ENCODE data around the gene ATR.
A peak's percentile ranks its signal among the peaks of the same experiment; 100 is the strongest.
"Not testable (repeated sequence)": the region's sequence is repeated elsewhere in the genome, so short reads cannot be mapped to it uniquely, and the experiment has no call there.

The ATR gene

DNA sequence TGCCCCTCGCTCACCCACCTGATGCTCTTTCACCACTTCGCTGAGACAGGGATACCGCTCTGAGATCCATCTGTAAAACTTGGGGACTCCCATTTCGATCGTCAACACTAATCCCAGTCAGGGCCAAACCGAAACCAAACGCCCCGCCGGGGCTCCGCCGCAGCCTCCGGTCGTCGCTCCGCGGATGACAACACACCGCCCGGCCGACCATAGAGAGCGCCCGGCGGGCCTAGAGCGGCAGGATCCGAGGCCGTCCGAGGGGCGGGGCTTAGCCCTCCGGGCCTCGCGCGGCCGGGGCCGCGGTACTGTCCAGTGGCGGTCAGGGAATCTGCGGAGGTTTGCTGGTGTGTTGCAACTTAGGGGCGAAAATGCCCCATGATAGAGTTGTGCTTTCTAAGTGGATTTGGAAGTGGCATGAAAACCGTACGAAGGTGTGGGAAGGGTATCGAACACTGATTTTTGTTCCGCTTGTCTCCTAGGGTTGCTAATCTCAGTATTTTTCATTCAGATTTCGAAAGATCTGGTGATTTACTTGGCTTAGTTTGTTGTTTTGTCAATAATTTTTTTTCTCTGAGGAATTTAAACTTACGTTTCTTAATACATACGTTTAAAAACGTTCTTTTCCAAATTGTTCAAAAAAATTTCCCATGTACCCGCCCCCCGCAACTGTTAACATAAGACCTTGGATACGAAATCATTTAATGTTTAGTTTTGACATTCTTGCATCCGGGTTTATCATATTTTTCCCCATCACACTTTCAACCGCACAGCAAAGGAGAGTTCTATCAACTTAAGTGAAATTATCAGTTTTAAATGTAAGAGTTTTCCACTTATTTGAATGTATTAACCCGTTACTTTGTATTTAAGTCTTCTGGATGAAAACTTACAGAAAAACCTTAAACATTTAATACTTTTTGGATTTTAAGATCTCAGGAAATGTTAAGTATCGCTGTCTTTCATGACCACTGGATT lies 130.4 kb downstream of the ATR start, which contains the start of gene XRN1:
TSS of gene XRN1 (minus strand) at position 186 of the 972 bp plus-strand sequence. CDS start at position 93, 93 bp downstream.
- peak; percentile 88 for DNase-seq (ENCODE audit: low read depth)

DNA sequence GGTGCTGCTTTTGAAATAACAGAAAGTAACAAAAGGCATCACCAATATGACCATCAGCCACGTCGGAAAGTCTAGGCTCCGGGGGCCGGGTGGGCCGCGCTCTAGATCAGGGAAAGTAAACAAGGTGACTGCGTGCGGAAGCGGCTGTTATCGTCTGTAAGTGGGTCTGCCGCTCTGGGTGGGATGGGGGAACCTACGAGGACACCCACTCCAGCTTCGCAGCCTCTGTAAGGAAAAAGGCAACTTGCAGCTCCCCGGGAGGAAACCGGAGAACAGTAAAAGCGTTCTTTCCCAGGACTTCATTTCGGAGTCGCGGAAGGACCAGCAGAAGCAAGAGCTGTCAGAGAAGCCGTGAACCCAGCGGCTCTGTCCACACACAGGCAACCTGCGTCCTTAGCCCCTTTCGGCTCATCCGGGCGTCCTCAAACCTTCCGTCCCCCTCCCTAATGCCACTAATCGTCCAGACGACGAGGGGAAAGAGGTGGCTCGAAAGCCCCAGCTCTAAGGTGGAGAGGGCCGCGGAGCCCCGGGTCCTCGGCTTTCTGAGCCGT lies 131.2 kb downstream of the ATR start:
- DNase-seq (ENCODE audit: low read depth): peak; percentile 13

DNA sequence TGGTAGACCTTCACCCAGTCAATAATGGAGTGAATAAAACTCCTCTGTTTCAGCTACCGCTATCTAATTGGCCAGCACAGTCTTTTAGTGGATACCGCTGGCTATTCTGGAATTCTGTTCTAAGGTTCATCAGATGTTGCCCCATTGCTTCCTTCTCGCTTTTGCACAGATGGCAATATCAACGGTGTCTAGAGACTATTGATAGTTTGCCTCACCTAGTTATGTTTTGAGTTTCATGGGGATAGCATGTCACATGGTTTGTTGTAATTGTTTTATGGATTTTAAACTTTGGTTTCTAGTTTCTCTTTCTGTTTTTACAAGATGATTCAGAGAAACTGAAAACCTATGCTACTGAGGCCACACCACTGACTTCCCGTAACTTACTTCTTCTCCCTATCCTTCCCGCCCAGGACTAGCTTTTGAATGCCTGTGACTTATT lies 132.7 kb downstream of the ATR start:
- DNase-seq (ENCODE audit: low read depth): no peak

DNA sequence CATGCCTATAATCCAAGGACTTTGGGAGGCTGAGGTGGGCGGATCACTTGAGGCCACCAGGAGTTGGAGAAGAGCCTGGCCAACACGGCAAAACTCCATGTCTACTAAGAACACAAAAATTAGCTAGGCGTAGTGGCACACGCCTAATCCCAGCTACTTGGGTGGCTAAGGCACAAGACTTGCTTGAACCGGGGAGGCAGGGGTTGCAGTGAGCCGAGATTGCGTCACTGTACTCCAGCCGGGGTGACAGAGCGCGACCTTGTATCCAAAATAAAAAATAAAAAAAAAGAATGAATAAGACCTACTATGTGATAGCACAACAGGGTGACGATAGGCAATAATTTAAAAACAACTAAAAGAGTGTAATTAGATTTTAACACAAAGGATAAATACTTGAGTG lies 134.2 kb downstream of the ATR start:
- no peak for DNase-seq (ENCODE audit: low read depth)

DNA sequence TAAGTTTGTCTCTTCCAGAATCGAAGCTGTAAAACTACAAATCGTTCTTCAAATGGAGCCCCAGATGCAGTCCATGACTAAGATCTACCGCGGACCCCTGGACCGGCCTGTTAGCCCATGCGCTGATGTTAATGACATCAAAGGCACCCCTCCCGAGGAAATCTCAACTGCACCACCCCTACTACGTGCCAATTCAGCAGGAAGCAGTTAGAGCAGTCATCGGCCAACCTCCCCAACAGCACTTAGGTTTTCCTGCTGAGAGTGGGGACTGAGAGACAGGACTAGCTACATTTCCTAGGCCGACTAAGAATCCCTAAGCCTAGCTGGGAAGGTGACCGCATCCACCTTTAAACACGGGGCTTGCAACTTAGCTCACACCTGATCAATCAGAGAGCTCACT lies 135.5 kb downstream of the ATR start:
- DNase-seq (ENCODE audit: low read depth): not testable (repeated sequence)

DNA sequence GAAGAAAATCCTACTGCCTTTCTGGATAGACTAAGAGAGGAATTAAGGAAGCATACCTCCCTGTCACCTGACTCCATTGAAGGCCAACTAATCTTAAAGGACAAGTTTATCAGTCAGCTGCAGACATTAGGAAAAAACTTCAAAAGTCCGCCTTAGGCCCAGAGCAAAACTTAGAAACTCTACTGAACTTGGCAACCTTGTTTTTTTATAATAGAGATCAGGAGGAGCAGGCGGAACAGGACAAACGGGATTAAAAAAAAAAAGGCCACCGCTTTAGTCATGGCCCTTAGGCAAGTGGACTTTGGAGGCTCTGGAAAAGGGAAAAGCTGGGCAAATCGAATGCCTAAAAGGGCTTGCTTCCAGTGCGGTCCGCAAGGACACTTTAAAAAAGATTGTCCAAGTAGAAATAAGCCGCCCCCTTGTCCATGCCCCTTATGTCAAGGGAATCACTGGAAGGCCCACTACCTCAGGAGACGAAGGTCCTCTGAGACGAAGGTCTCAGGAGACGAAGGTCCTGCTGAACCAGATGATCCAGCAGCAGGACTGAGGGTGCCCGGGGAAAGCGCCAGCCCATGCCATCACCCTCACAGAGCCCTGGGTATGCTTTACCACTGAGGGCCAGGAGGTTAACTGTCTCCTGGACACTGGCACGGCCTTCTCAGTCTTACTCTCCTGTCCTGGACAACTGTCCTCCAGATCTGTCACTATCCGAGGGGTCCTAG lies 138.9 kb downstream of the ATR start:
- DNase-seq (ENCODE audit: low read depth): not testable (repeated sequence)

DNA sequence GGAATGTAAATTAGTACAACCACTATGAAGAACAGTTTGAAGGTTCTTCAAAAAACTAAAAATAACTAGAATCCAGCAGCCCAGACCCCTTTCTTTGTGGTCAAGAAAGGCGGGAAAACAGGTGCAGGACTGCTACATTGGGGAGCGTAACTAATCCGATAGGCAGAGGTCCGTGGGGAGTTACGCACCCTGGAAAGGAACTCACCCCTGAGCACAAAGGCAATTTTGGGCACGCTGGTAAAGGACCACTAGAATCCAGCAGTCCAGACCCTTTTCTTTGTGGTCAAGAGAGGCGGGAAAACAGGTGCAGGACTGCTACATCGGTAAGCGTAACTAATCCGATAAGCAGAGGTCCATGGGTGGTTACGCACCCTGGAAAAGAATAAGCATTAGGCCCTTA lies 140.4 kb downstream of the ATR start:
- not testable (repeated sequence) for DNase-seq (ENCODE audit: low read depth)

DNA sequence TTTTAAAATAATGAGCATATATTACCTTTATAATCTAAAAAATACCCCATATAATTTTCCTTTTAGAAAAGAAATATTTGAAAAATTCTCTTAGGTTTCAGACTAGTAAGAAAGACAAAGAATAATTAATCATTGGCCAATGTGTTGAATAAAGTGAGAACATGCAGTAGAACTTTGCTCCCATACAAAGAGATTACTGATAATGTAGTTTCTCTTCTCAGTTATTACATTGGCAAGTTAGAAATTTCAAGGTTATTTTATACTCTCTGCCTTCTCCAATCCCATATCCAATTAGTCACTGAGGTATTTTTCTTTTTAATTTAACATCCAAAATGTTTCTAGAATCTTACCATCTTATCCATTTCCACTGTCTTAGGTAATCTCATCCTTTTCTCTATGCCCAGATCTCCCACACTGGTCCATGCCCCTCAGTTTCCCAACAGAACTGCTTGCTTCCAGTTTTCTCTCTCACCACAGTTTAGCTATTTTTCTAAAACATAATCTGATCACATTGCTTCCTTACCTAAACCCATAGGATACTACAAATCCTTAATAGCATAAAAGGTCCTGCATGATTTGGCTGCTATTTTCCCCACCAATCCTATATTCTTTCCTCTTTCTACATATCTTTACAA lies 141.5 kb downstream of the ATR start:
- DNase-seq (ENCODE audit: low read depth): no peak

DNA sequence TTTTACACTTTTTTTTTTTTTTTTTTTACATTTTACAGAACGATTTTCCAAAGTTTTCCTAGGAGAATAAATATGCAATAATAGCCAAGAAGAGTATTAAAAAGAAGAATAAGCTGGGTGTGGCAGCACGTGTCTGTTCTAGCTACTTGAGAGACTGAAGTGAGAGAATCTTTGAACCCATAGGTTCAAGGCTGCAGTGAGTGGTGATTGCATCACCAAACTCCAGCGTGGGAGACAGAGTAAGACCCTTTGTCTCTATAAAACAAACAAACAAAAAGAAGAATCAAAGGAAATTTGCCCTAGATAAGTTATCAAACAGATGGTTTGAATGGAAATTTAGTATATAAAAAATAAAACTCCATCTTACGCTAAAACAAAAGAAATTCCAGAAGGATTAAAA lies 144.0 kb downstream of the ATR start:
- no peak for DNase-seq (ENCODE audit: low read depth)

DNA sequence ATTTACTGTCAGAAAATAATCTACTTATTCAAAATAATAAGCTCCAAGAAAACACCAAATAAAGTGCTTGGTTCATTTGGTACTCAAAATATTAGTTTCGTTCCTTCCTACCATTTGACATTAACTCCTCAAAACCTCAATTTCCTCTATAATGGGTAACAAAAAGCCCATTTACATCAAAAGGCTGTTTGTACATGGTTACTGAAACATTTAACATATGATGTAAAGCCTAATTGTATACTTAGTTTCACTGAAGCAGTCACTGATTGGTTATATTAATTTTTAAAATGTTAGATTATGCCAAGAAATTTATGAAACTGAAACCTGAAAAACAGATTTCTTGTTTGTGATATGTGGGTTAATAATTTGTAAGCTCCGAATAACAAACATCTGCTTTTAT lies 145.4 kb downstream of the ATR start:
- DNase-seq (ENCODE audit: low read depth): no peak

DNA sequence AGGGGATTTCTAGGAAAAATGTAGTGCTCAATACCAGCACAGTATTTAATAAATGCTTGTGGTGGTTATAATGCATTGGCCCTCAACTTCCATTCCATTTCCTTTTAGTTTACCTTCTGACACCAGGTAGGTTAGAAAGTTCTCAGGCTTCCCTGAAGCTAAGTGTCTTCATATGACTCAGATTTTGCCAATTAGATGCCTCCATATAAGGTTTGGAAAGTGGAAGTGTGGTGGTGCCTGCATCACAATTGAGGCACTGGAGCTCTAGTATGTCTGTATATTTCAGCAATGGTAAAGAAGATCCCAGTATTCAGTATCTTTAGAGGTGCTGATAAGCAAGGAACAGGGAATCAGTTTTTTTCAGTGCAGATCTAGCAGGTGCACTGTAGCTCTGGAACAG lies 149.0 kb downstream of the ATR start:
- DNase-seq (ENCODE audit: low read depth): no peak

DNA sequence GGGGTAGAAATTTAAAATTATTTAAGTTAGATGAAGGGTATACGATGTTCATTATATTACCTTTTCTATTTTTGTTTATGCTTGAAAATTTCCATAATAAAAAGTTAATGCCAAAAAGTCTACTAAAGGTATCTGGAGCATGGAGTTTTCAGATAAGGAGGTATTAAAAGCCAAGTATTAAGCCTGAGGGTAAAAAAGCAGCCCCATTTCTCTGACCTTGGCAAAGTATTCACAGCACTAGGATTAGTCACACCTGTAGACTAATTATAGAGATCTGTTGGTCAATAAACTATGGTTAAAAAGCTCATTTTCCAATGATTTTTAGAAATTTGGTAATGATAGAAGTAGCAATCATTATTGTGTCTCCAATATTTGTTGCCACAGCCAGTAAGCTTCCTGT lies 153.8 kb downstream of the ATR start:
- DNase-seq (ENCODE audit: low read depth): no peak

DNA sequence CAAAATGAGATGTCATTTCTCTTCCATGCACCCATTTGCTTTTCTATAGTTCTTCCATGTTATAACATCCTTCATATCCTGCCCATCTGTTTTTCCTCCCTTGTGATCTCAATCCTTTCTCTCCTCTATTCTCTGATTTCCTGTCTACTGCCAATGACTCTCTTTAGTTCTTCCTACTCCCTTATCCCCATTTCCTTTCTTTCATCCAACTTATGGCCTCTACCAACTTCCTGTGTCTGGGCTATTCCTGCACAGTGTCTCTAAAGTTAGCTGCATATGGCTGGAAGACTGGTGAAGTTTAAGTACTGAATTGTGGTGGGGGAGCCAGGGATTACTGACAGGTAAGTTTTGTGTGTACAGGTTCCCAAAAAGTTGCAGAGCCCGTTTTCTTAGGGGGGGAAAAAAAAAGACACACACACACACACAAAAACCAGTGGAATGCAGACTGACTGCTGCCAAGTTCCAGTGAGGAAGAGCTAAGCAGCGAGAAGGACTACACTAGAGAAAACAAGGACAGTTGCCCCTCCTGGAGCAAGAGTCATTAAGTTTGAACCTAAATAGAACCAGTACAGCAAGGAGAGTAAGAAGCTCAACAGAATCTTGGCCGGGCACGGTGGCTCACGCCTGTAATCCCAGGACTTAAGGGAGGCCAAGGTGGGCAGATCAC lies 159.5 kb downstream of the ATR start:
- DNase-seq (ENCODE audit: low read depth): no peak

DNA sequence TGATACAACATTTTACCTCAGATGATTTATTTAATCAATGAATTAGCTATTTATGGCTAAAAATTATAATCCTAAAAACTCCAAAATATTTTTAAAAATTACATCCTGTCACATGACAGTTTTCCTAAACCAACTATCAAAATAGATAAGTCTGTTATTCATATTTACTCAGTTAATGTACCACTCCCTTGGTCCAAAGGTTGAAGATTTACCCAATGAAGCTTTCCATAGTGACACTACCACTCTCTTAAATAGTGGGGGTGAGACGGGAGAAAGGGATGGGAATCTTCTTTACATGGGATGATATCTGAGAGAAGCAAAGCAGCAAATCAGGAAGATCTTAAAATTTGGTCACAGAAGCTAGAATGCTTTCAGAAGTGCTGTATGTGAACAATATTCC lies 161.2 kb downstream of the ATR start:
- no peak for DNase-seq (ENCODE audit: low read depth)

DNA sequence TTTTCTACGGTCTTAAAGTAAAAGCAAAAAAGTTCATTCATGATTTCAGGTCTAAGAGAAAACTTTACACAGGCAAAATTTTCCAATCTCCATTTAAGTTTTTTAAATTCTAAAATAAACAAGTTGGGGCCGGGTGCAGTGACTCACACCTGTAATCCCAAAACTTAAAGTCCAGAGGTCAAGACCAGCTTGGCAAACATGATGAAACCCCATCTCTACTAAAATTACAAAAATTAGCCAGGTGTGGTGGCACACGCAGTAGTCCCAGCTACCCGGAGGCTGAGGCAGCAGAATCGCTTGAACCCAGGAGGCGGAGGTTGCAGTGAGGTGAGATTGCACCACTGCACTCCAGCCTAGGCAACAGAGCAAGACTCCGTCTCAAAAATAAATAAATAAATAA lies 178.0 kb downstream of the ATR start:
- not testable (repeated sequence) for DNase-seq (ENCODE audit: low read depth)
